IMR-90 (cell line): Measurements from ENCODE around the gene TNFRSF13B. TPM values are rescaled to one million over a fixed set of nuclear protein-coding genes. Genes with fewer than 3 reads are reported as not detected.

Experiments used
- ATAC-seq: fragments of 200-7000 bp; cut with Tn5 transposase; 2 replicates; pipeline ENCODE4 v1.9.1; 2020; ENCODE audit warnings: low read depth, mild to moderate bottlenecking, moderate library complexity
- BruUV-seq: library from RNA; stranded (reverse); fragments of 400-500 nt; replicated peaks from 2 replicates; lab custom pipeline; 2021; lab: Mats Ljungman, UMichigan
- CTCF ChIA-PET: fragments of 300-600 bp; formaldehyde crosslinking; extraction: SDS; loops from one replicate; lab custom pipeline; 2021; ENCODE audit warnings: antibody characterized with exemption; lab: Yijun Ruan, JAX
- POLR2A ChIA-PET: fragments of 300-600 bp; sonication (Branson Sonifier 250); formaldehyde crosslinking; loops from one replicate; lab custom pipeline; 2022; ENCODE audit warnings: antibody characterized with exemption; ENCODE audit not compliant: unreplicated experiment; lab: Charles Lee
- DNase-seq: peaks from one replicate; pipeline ENCODE4 v3.0.0; 2013
- H2AFZ ChIP-seq: replicated peaks from 2 replicates; pipeline ENCODE3; 2013; ENCODE audit warnings: low read length, mild to moderate bottlenecking; ENCODE audit not compliant: poor library complexity
- H2AK5ac ChIP-seq: 2 replicates; pipeline ENCODE4 v1.6.1; 2013; ENCODE audit warnings: low read depth, low read length, inconsistent platforms
- H2AK9ac ChIP-seq: replicated peaks from 2 replicates; pipeline ENCODE3; 2013; ENCODE audit warnings: mild to moderate bottlenecking, low read depth, low read length, moderate library complexity; ENCODE audit not compliant: poor library complexity
- H2BK120ac ChIP-seq: 2 replicates; pipeline ENCODE4 v1.6.1; 2013; ENCODE audit warnings: low read depth, low read length, inconsistent platforms
- H2BK15ac ChIP-seq: 3 replicates; pipeline ENCODE4 v1.6.1; 2013; ENCODE audit warnings: low read depth, low read length, inconsistent platforms
- H2BK20ac ChIP-seq: 2 replicates; pipeline ENCODE4 v1.6.1; 2013; ENCODE audit warnings: low read depth, mild to moderate bottlenecking, inconsistent platforms, low read length, moderate library complexity
- H2BK5ac ChIP-seq: 2 replicates; pipeline ENCODE4 v1.6.1; 2013; ENCODE audit warnings: mild to moderate bottlenecking, low read depth, low read length, inconsistent platforms; ENCODE audit not compliant: poor library complexity, severe bottlenecking
- H3K14ac ChIP-seq: replicated peaks from 2 replicates; pipeline ENCODE4 v1.6.1; 2013; ENCODE audit warnings: low read depth, low read length, inconsistent platforms
- H3K18ac ChIP-seq: 2 replicates; pipeline ENCODE4 v1.6.1; 2013; ENCODE audit warnings: low read depth, low read length, control low read depth
- H3K23ac ChIP-seq: 2 replicates; pipeline ENCODE4 v1.6.1; 2013; ENCODE audit warnings: low read depth, low read length, inconsistent platforms
- H3K27ac ChIP-seq: 2 replicates; pipeline ENCODE4 v1.5.1; 2013; ENCODE audit warnings: mild to moderate bottlenecking, control low read depth, low read length; ENCODE audit not compliant: insufficient read depth
- H3K27me3 ChIP-seq: 2 replicates; pipeline ENCODE4 v1.6.1; 2013; ENCODE audit warnings: low read length; ENCODE audit not compliant: control insufficient read depth, insufficient read depth
- H3K36me3 ChIP-seq: 2 replicates; pipeline ENCODE4 v1.6.1; 2013; ENCODE audit warnings: low read length, mixed read lengths; ENCODE audit not compliant: control insufficient read depth, insufficient read depth
- H3K4ac ChIP-seq: 2 replicates; pipeline ENCODE4 v1.6.1; 2013; ENCODE audit warnings: low read depth, low read length, inconsistent platforms
- H3K4me1 ChIP-seq: 2 replicates; pipeline ENCODE4 v1.6.1; 2013; ENCODE audit warnings: low read length, mixed read lengths; ENCODE audit not compliant: control insufficient read depth, insufficient read depth
- H3K4me2 ChIP-seq: 2 replicates; pipeline ENCODE4 v1.6.1; 2013; ENCODE audit warnings: low read depth, mild to moderate bottlenecking, control low read depth, low read length, moderate library complexity
- H3K4me3 ChIP-seq: 2 replicates; pipeline ENCODE4 v1.5.1; 2013; ENCODE audit warnings: low read depth, mild to moderate bottlenecking, control low read depth, low read length, moderate library complexity; ENCODE audit not compliant: insufficient read depth
- H3K56ac ChIP-seq: 2 replicates; pipeline ENCODE4 v1.6.1; 2013; ENCODE audit warnings: low read length, inconsistent platforms; ENCODE audit not compliant: insufficient read depth; ENCODE audit errors: extremely low read depth
- H3K79me1 ChIP-seq, 2 experiments: 2 replicates each; pipeline ENCODE4 v1.6.1; 2013; ENCODE audit warnings: low read length in 2 of 2, inconsistent platforms in 1 of 2, low read depth in 1 of 2
- H3K9ac ChIP-seq: 2 replicates; pipeline ENCODE4 v1.6.1; 2013; ENCODE audit warnings: low read depth, low read length, control low read depth
- H3K9me1 ChIP-seq: 2 replicates; pipeline ENCODE4 v1.6.1; 2013; ENCODE audit warnings: low read length, inconsistent platforms; ENCODE audit not compliant: insufficient read depth
- H3K9me3 ChIP-seq: 2 replicates; pipeline ENCODE4 v1.6.1; 2013; ENCODE audit warnings: low read length; ENCODE audit not compliant: control insufficient read depth, insufficient read depth
- H4K20me1 ChIP-seq: 2 replicates; pipeline ENCODE4 v1.6.1; 2013; ENCODE audit warnings: low read length, inconsistent platforms; ENCODE audit not compliant: insufficient read depth
- H4K5ac ChIP-seq: 2 replicates; pipeline ENCODE4 v1.6.1; 2013; ENCODE audit warnings: mild to moderate bottlenecking, low read depth, low read length, control low read depth
- H4K8ac ChIP-seq, 2 experiments: 2 replicates each; pipeline ENCODE4 v1.6.1; 2013; ENCODE audit warnings: low read depth in 2 of 2, low read length in 2 of 2, control low read depth in 1 of 2, inconsistent platforms in 1 of 2
- H4K91ac ChIP-seq: 2 replicates; pipeline ENCODE4 v1.6.1; 2013; ENCODE audit warnings: low read depth, low read length, inconsistent platforms; ENCODE audit not compliant: insufficient read depth
- BHLHE40 ChIP-seq: fragments of 150-350 bp; IDR thresholded peaks from 2 replicates; pipeline ENCODE4 v1.6.1; 2016; ENCODE audit warnings: mild to moderate bottlenecking, low read depth, low read length
- CHD1 ChIP-seq: IDR thresholded peaks from 2 replicates; pipeline ENCODE4 v1.6.1; 2012; ENCODE audit warnings: low read depth, low read length, improper control_type of control experiment
- FOS ChIP-seq: fragments of 150-350 bp; IDR thresholded peaks from 2 replicates; pipeline ENCODE4 v1.6.1; 2016; ENCODE audit warnings: low read depth, low read length
- MAFK ChIP-seq: IDR thresholded peaks from 2 replicates; pipeline ENCODE4 v1.6.1; 2012; ENCODE audit warnings: low read depth, low read length, improper control_type of control experiment
- MAZ ChIP-seq: IDR thresholded peaks from 2 replicates; pipeline ENCODE4 v1.6.1; 2012; ENCODE audit warnings: low read depth, mild to moderate bottlenecking, low read length, improper control_type of control experiment, moderate library complexity, borderline replicate concordance
- MXI1 ChIP-seq: IDR thresholded peaks from 2 replicates; pipeline ENCODE4 v1.6.1; 2012; ENCODE audit warnings: low read depth, mild to moderate bottlenecking, low read length, moderate library complexity, borderline replicate concordance
- NFE2L2 ChIP-seq: fragments of 150-350 bp; IDR thresholded peaks from 2 replicates; pipeline ENCODE4 v1.6.1; 2016; ENCODE audit warnings: low read depth, mild to moderate bottlenecking, low read length
- POLR2A ChIP-seq: IDR thresholded peaks from 2 replicates; pipeline ENCODE4 v1.6.1; 2012; ENCODE audit warnings: mild to moderate bottlenecking, low read depth, low read length
- RAD21 ChIP-seq: IDR thresholded peaks from 2 replicates; pipeline ENCODE4 v1.6.1; 2012; ENCODE audit warnings: low read length, improper control_type of control experiment
- RCOR1 ChIP-seq: IDR thresholded peaks from 2 replicates; pipeline ENCODE4 v1.6.1; 2012; ENCODE audit warnings: mild to moderate bottlenecking, low read length, improper control_type of control experiment; ENCODE audit not compliant: insufficient replicate concordance
- RFX5 ChIP-seq: IDR thresholded peaks from 2 replicates; pipeline ENCODE4 v1.8.0; 2012; ENCODE audit warnings: low read depth, mild to moderate bottlenecking, low read length, moderate library complexity
- SMC3 ChIP-seq: fragments of 150-350 bp; IDR thresholded peaks from 2 replicates; pipeline ENCODE4 v1.6.1; 2016; ENCODE audit warnings: low read depth, mild to moderate bottlenecking, antibody characterized with exemption, low read length, moderate library complexity
- WGBS, 2 experiments: methylation state at CpG; one replicate each; pipeline versions ENCODE4 v1.1.5 to v1.1.7; 2013; ENCODE audit warnings: missing lambda C conversion rate in 2 of 2; ENCODE audit not compliant: insufficient read length in 1 of 2; ENCODE audit errors: extremely low coverage in 2 of 2; 5-methylcytosine and 5-hydroxymethylcytosine counted together
- dilution Hi-C: fragments of 300-500 bp; cut with HindIII; formaldehyde crosslinking; loops from one replicate; pipeline ENCODE4 v1.14.3; 2018; ENCODE audit warnings: low sequenced_read_pairs; ENCODE audit not compliant: unreplicated experiment
- in situ Hi-C: fragments of 300-500 bp; cut with MboI; formaldehyde crosslinking; loops from 3 replicates; pipeline ENCODE4 v1.14.3; 2019; ENCODE audit warnings: low sequenced_read_pairs, inconsistent platforms, mixed read lengths
- intact Hi-C: fragments of 100-400 bp; cut with micrococcal nuclease; formaldehyde crosslinking; loops from 2 replicates; pipeline ENCODE4 v1.10.0; 2022
- polyA plus RNA-seq, 3 experiments: library from polyadenylated mRNA; depleted of rRNA; stranded (reverse); fragments of >200 nt; gene quantifications; 2 replicates each; pipeline ENCODE4 v1.2.3, GENCODE V29; 2012; ENCODE audit warnings: low replicate concordance in 1 of 3
- total RNA-seq: library from RNA; depleted of rRNA; stranded (reverse); fragments of >200 nt; gene quantifications from 2 replicates; pipeline ENCODE4 v1.2.3, GENCODE V29; 2012
- TF ChIP-seq, protein P1 (sequence below): fragments of 150-350 bp; IDR thresholded peaks from 2 replicates; pipeline ENCODE4 v1.6.1; 2017; ENCODE audit warnings: mild to moderate bottlenecking, antibody characterized with exemption, low read length, low read depth
- TF ChIP-seq, protein P2 (sequence below): conservative IDR thresholded peaks from 2 replicates; pipeline ENCODE4 v1.5.1; 2012; ENCODE audit warnings: mild to moderate bottlenecking, low read depth, low read length, improper control_type of control experiment

Gene TNFRSF13B
- total and polyA plus RNA-seq, 2 of the 4 experiments (the other 2 are of a cell fraction) = not detected

DNA sequence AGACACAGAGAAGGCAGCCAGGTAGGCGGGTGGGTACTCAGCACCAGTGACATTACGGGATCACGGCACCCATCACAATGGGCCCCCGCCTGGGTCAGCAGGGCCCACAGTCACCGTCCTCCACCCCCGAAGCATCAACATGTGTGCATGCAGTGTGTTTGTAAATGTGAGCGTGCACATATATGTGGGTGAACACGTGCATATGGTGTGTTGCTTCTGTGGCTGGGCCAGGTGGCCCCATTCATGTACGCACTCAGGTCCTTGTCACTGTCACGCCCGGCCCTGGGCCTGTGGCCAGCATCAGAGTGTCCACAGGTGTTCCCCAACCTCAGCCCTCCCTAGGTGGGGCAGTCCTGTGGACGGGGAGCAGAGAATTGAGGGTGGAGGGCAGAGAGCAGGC lies 37.1 kb downstream of the TNFRSF13B start:
- Histone ChIP-seq H2AK9ac (no peak overlapping the region), H2AK5ac (no peak overlapping the region), H3K4me3 (no peak overlapping the region), H2BK15ac (no peak overlapping the region), H3K9me3 (no peaks in the 10 kb centered on the region), H4K5ac (no peak overlapping the region), H3K18ac (no peak overlapping the region), H3K56ac (no peak overlapping the region), H2BK20ac (no peak overlapping the region), H2BK120ac (no peak overlapping the region), H2AFZ (no peak overlapping the region), H3K4me2 (no peak overlapping the region), H4K20me1 (no peaks in the 10 kb centered on the region), H3K9me1 (no peaks in the 10 kb centered on the region), H3K23ac (no peak overlapping the region), H3K4ac (no peak overlapping the region), H3K4me1 (no peaks in the 10 kb centered on the region), H3K79me1 (no peaks in the 10 kb centered on the region), H2BK5ac (no peak overlapping the region), H3K9ac (no peak overlapping the region), H3K14ac (no peak overlapping the region), H3K27me3 (peaks cover 58% of the 10 kb centered on the region), H4K91ac (no peak overlapping the region), H3K27ac (no peak overlapping the region), H4K8ac (no peak overlapping the region), H3K36me3 (no peaks in the 10 kb centered on the region)
- POLR2A ChIA-PET = no interaction called here
- intact Hi-C loops = no loop called here
- TF ChIP-seq MXI1 = no peak
- TF ChIP-seq, protein P1, sequence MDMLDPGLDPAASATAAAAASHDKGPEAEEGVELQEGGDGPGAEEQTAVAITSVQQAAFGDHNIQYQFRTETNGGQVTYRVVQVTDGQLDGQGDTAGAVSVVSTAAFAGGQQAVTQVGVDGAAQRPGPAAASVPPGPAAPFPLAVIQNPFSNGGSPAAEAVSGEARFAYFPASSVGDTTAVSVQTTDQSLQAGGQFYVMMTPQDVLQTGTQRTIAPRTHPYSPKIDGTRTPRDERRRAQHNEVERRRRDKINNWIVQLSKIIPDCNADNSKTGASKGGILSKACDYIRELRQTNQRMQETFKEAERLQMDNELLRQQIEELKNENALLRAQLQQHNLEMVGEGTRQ = no peak
- TF ChIP-seq CHD1 = no peak
- TF ChIP-seq BHLHE40 = no peak
- TF ChIP-seq RFX5 = no peak
- TF ChIP-seq, protein P2, sequence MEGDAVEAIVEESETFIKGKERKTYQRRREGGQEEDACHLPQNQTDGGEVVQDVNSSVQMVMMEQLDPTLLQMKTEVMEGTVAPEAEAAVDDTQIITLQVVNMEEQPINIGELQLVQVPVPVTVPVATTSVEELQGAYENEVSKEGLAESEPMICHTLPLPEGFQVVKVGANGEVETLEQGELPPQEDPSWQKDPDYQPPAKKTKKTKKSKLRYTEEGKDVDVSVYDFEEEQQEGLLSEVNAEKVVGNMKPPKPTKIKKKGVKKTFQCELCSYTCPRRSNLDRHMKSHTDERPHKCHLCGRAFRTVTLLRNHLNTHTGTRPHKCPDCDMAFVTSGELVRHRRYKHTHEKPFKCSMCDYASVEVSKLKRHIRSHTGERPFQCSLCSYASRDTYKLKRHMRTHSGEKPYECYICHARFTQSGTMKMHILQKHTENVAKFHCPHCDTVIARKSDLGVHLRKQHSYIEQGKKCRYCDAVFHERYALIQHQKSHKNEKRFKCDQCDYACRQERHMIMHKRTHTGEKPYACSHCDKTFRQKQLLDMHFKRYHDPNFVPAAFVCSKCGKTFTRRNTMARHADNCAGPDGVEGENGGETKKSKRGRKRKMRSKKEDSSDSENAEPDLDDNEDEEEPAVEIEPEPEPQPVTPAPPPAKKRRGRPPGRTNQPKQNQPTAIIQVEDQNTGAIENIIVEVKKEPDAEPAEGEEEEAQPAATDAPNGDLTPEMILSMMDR = no peak
- TF ChIP-seq RCOR1 = no peak
- TF ChIP-seq MAZ = no peak
- TF ChIP-seq SMC3 = no peak
- no peak for TF ChIP-seq FOS
- TF ChIP-seq RAD21 = no peak
- no peak for TF ChIP-seq NFE2L2
- no peak for TF ChIP-seq POLR2A
- no peak for TF ChIP-seq MAFK
- CTCF ChIA-PET = no interaction called here
- in situ Hi-C loops = no loop called here
- no peak for ATAC-seq
- dilution Hi-C loops = no loop called here
- 88% methylated on average over 6 of the region's 12 CpGs; no CpG with 5 or more reads in 1 of the 2 experiments for WGBS, 2 experiments
- no peak for DNase-seq
- no TSS peak for BruUV-seq
